HG03439 (cell line): ENCODE measurements around the gene OR52I1.

Experiments
- ATAC-seq: cut with Tn5 transposase; IDR thresholded peaks from one replicate; pipeline ENCODE4 v1.9.1; 2021; ENCODE audit warnings: mild to moderate bottlenecking, moderate library complexity; ENCODE audit not compliant: unreplicated experiment

The OR52I1 gene

GRCh38 chr11:4610258-4610935 lies 16.6 kb downstream of the OR52I1 start:
- ATAC-seq: no peak

DNA sequence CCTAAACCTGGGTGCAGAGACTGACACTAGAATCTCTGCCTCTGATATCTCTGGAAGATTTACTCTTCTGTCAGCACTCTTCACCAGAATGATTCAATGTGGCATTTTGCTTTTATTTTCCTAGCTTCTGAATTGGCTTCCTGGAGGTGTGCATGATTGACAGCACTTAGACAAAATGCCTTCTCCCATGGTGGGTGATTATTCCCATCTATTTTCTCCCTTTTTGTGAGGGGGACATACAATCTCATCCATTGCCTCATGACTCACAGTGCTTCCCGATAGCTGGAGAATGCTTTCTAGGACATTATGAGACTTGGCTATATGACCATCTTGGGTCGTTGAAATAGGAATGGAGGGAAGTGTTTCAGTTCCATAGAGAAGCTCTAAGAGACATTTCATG lies 18.1 kb downstream of the OR52I1 start:
- ATAC-seq: no peak

DNA sequence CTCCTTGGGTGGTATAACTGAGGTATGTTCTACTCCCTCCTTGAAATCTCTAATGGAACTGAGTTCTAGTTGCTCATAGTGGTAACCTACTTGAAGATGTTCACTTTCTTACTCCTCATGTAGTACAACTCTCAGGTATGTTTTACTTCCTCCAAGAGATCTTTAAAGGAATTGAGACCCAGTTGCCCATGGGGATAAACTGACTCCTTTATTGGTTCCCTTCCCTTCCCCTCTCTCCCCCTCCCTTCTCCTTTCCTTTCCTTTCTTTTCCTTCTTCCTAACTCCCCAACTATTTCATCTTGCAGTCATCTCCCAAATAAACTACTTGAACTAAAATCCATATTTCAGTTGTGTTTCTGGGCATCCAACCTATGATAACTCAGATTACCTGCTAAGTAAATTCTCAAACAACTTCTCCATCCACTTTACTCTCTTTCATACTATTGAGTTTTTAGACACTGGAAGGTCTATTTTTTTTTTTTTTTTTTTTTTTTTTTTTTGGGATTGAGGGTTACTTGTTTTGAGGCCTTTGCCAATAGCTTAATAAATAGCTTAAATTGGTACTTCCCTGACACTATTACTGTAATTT lies 22.1 kb downstream of the OR52I1 start:
- no peak for ATAC-seq

- no peak for ATAC-seq
Measured at GRCh38 chr11:4619514-4619913, 25.7 kb downstream of the OR52I1 start.

DNA sequence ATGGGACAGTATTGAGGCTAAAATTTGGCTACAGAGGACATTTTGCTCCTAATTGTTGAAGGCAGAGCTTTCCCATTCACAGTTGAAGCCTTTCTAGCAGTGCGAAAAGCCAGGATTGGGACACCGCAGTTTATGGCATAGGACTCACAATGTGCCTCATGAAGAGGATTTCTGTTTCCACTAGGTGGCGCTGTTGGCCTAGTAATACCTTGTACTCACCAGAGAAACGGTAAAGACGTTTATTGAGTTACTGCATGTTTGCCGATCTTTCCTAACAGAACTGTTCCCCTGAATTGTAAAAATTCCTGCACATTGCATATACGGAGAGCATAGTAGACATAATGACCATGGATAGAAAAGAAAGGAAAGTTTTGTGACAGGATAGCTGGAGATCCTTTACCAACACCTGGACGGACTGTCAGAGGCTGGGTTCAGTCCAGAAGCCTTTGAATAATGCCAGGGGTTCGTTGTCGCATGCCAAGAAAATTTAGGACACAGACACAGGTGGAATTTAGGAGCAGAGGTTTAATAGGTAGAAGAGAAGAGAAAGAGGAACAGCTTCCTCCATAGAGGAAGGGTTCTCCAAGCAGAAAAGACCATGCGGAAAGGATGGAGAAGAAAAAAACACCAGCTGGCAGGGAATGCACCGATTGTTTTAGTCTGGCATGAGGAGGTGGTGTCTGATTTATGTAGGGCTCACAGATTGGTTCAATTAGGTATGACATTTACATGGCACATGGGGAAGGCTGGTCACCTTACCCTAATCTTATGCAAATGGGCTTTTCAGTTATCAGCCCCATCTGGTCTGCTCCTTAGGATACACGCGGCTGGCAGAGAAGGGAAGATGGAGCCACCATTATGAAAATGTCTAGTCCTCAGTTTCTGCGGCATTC lies 32.6 kb downstream of the OR52I1 start:
- ATAC-seq: peak; percentile 66

DNA sequence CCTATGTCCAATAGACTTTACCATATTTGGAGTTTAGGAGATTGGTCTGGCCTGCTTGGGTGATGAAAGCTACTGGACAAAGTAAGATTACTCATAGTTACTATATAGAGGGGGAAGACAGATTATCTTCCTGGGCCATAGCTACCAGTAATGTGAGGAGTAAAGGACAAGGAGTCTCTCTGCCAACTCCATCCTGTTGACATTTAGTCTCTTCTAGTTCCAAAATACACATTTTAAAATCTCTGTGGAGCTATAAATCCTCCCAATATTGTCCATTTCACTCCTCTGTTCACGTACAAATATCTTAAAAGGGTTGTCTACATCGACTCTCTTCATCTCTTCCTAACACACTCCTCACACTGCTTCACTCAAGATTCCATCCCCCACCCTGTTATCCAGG lies 42.3 kb downstream of the OR52I1 start:
- no peak for ATAC-seq

DNA sequence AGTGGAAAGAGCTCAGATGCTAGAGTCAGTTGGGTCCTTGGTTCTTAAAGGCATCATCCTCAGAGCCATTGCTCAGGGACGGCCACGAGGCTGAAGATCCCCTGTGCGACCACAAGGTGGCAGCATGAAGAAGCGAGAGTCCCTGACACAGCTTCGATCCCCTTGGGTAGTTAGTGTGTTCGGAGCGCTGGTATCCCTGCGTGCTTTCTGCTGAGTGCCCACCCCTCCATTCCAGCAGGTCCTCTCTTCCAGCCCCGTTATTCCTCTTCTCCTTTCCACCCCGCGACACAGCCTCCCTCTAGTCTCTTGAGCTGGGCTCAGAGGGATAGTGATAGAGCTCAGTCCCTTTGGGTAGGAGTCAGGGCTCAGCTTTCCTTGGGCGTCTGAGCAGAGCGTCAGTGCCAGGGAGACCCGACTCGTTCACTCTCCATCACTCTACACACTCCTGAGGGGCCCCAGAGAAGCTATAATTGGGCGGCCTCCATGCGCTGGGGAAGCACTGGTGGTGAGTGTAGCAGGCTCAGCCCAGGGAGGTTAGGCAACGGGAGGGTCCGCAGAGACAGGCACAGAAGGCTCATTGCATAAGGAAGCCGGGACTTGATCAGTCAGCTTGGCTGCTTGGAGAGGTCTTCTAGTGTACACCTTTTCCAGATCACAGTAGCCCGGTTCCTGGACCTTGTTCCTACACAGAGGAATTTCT lies 43.3 kb downstream of the OR52I1 start, which contains the start of gene OR51D1:
OR51D1 (plus strand) TSS at position 516 of the 700 bp plus-strand sequence. CDS start 2,314 bp downstream, outside the sequence.
- ATAC-seq: peak; percentile 93

GRCh38 chr11:4637662-4638047 lies 43.8 kb downstream of the OR52I1 start:
- ATAC-seq: no peak

GRCh38 chr11:4639931-4640330 lies 46.1 kb downstream of the OR52I1 start:
- no peak for ATAC-seq

DNA sequence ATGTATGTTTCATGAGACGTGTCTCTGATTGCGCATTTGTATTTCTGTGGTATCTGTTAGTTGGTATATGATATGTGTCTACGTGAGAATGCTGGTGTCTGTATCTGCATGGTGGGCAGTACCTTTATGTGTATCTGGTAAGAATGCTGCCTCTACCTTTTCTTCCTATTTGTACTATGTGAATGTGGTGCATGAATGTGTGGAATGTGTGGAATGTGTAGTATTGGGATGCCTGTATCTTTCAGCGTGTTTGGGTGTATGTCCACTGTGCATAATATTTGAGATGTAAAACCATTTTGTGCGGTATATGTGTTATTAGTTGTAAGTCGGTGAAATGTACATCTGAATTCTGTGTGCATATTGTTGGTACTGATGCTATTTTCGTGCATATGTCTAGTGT lies 47.7 kb downstream of the OR52I1 start:
- ATAC-seq: no peak

- no peak for ATAC-seq
Measured at GRCh38 chr11:4642043-4642442, 48.2 kb downstream of the OR52I1 start.

GRCh38 chr11:4643076-4643475 lies 49.2 kb downstream of the OR52I1 start:
- ATAC-seq: no peak

DNA sequence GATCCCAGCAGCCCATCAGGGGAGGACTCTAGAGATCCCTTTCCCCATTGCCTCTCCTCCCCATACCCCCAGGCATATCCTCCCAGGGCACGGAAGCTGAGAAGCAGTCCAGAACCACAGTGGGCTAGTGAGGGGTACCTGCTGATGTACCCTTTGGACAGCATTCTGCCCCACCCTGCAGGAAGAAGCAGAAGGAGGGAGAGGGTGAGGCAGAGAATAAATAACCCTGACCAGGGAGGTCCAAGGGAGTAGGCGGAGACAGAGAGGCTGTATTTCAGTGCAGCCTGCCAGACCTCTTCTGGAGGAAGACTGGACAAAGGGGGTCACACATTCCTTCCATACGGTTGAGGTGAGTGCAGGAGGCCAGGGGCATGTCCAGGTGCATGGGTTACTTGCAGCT lies 49.8 kb downstream of the OR52I1 start, which contains the start of gene OR51E1:
OR51E1 (plus strand) TSS at position 301 of the 400 bp plus-strand sequence. CDS start 8,545 bp downstream, outside the sequence.
- ATAC-seq: no peak

- ATAC-seq: no peak
Measured at GRCh38 chr11:4644233-4644632, 50.4 kb downstream of the OR52I1 start.
